Endothelial cell of umbilical vein (primary cell): ENCODE data around the gene NCAPG. TPM values are rescaled to one million over a fixed set of nuclear protein-coding genes. Genes with fewer than 3 reads are reported as not detected.

Experiments used
- BruUV-seq: library from RNA; stranded (reverse); fragments of 400-500 nt; replicated peaks from 2 replicates; lab custom pipeline; 2021; lab: Mats Ljungman, UMichigan
- CTCF ChIA-PET: fragments of 300-600, 350-600 bp; sonication (Branson Sonifier 250); formaldehyde crosslinking; loops from one replicate; lab custom pipeline; 2021; ENCODE audit warnings: antibody characterized with exemption, inconsistent platforms; lab: Charles Lee
- POLR2A ChIA-PET: fragments of 300-600, 350-600 bp; sonication (Branson Sonifier 250); formaldehyde crosslinking; loops from one replicate; lab custom pipeline; 2021; ENCODE audit warnings: antibody characterized with exemption, inconsistent platforms; lab: Charles Lee
- DNase-seq: peaks from one replicate; pipeline ENCODE4 v3.0.0-alpha.2; 2011; ENCODE audit warnings: low read depth, low spot score
- FAIRE-seq: peaks from 2 replicates; lab custom pipeline; 2011; peaks lifted over from hg19 to GRCh38; lab: Jason Lieb, UNC
- H2AFZ ChIP-seq: 2 replicates; pipeline ENCODE4 v1.6.0; 2012; ENCODE audit warnings: low read depth, low read length, control low read depth, inconsistent platforms
- H3K27ac ChIP-seq: 2 replicates; pipeline ENCODE4 v1.5.1; 2011; ENCODE audit warnings: low read depth, mild to moderate bottlenecking, control low read depth, low read length, moderate library complexity; ENCODE audit not compliant: insufficient read depth
- H3K27me3 ChIP-seq, 2 experiments: 2 replicates each; pipeline versions ENCODE4 v1.6.0 to v1.6.1; 2011; ENCODE audit warnings: low read length in 2 of 2, mixed read lengths in 1 of 2; ENCODE audit not compliant: control insufficient read depth in 2 of 2, insufficient read depth in 2 of 2
- H3K36me3 ChIP-seq, 2 experiments: 2 replicates in 1 of 2; 3 replicates in 1 of 2; pipeline ENCODE4 v1.5.1; 2011; ENCODE audit warnings: low read length in 2 of 2, mild to moderate bottlenecking in 1 of 2, moderate library complexity in 1 of 2; ENCODE audit not compliant: control insufficient read depth in 2 of 2, insufficient read depth in 2 of 2; ENCODE audit errors: extremely low read depth in 1 of 2
- H3K4me1 ChIP-seq: 3 replicates; pipeline ENCODE4 v1.5.1; 2011; ENCODE audit warnings: mild to moderate bottlenecking, low read length; ENCODE audit not compliant: control insufficient read depth, insufficient read depth; ENCODE audit errors: extremely low read depth
- H3K4me2 ChIP-seq: 2 replicates; pipeline ENCODE4 v1.6.1; 2011; ENCODE audit warnings: low read length, control low read depth, mixed read lengths; ENCODE audit not compliant: insufficient read depth
- H3K4me3 ChIP-seq, 3 experiments: fragments of 200-600 bp in 1 of 3; sonication (generic), shearing (Covaris generic) in 1 of 3; replicated peaks in 1 of 3; 2 replicates each; pipeline ENCODE4 v1.5.1; 2011 to 2016; ENCODE audit warnings: control low read depth in 3 of 3, low read length in 3 of 3, mild to moderate bottlenecking in 2 of 3, inconsistent platforms in 1 of 3, low read depth in 1 of 3, moderate library complexity in 1 of 3; ENCODE audit not compliant: insufficient read depth in 1 of 3
- H3K79me2 ChIP-seq: 2 replicates; pipeline ENCODE4 v1.6.0; 2012; ENCODE audit warnings: low read length, inconsistent platforms; ENCODE audit not compliant: control insufficient read depth, insufficient read depth
- H3K9ac ChIP-seq: replicated peaks from 2 replicates; pipeline ENCODE3; 2011; ENCODE audit warnings: low read length, control low read depth; ENCODE audit not compliant: insufficient read depth; ENCODE audit errors: extremely low read depth
- H3K9me1 ChIP-seq: replicated peaks from 3 replicates; pipeline ENCODE4 v1.6.0; 2011; ENCODE audit warnings: mild to moderate bottlenecking, low read length; ENCODE audit not compliant: control insufficient read depth, insufficient read depth; ENCODE audit errors: extremely low read depth
- H3K9me3 ChIP-seq: replicated peaks from 2 replicates; pipeline ENCODE4 v1.5.1; 2012; ENCODE audit warnings: low read length, inconsistent platforms; ENCODE audit not compliant: control insufficient read depth, insufficient read depth
- H4K20me1 ChIP-seq: replicated peaks from 2 replicates; pipeline ENCODE3; 2011; ENCODE audit warnings: mild to moderate bottlenecking, low read length; ENCODE audit not compliant: control insufficient read depth, insufficient read depth; ENCODE audit errors: extremely low read depth
- CTCF ChIP-seq, 2 donors: IDR thresholded peaks; 1 replicate in 1 of 2; 2 replicates in 1 of 2; pipeline ENCODE4 v1.5.1; 2011; ENCODE audit warnings: low read length in 2 of 2, mild to moderate bottlenecking in 2 of 2, moderate library complexity in 2 of 2, control low read depth in 1 of 2, inconsistent platforms in 1 of 2, low read depth in 1 of 2; ENCODE audit not compliant: insufficient read depth in 1 of 2; ENCODE audit errors: extremely low read depth in 1 of 2
- EZH2 ChIP-seq: IDR thresholded peaks from 2 replicates; pipeline ENCODE4 v1.6.1; 2012; ENCODE audit warnings: borderline replicate concordance, low read depth, mild to moderate bottlenecking, moderate library complexity, low read length, inconsistent platforms; ENCODE audit not compliant: severe bottlenecking
- FOS ChIP-seq: IDR thresholded peaks from 2 replicates; pipeline ENCODE4 v1.6.1; 2011; ENCODE audit warnings: mild to moderate bottlenecking, low read length, moderate library complexity, borderline replicate concordance; ENCODE audit not compliant: insufficient read depth
- GATA2 ChIP-seq: IDR thresholded peaks from 2 replicates; pipeline ENCODE4 v1.7.0; 2011; ENCODE audit warnings: low read depth, mild to moderate bottlenecking, moderate library complexity, mixed read lengths, low read length; ENCODE audit not compliant: insufficient read length, insufficient read depth
- JUN ChIP-seq: IDR thresholded peaks from 2 replicates; pipeline ENCODE4 v1.6.1; 2011; ENCODE audit warnings: borderline replicate concordance, low read depth; ENCODE audit not compliant: insufficient read length, insufficient read depth
- MAX ChIP-seq: IDR thresholded peaks from 2 replicates; pipeline ENCODE4 v1.6.1; 2011; ENCODE audit not compliant: insufficient read depth, insufficient read length
- MYC ChIP-seq: IDR thresholded peaks from one replicate; pipeline ENCODE4 v1.6.1; 2011; ENCODE audit warnings: mild to moderate bottlenecking, low read depth, low read length
- POLR2AphosphoS5 ChIP-seq: IDR thresholded peaks from 2 replicates; pipeline ENCODE4 v1.6.1; 2012; ENCODE audit warnings: low read depth, mild to moderate bottlenecking, control low read depth, low read length, moderate library complexity; ENCODE audit not compliant: insufficient read depth
- dilution Hi-C: fragments of 300-500 bp; cut with MboI; formaldehyde crosslinking; loops from one replicate; pipeline ENCODE4 v1.15.0; 2019; ENCODE audit warnings: low sequenced_read_pairs; ENCODE audit not compliant: extremely low pct_ligation_motif_present
- intact Hi-C: fragments of 100-400 bp; cut with micrococcal nuclease; formaldehyde crosslinking; loops from one replicate; pipeline ENCODE4 v1.10.0; 2022
- polyA plus RNA-seq, 4 experiments: library from polyadenylated mRNA; depleted of rRNA in 3 of 4; stranded (reverse) in 3 of 4; unstranded in 1 of 4; fragments of >200 nt; gene quantifications; 2 replicates each; pipeline versions ENCODE4 v1.2.1 to v1.2.3, GENCODE V29; 2011 to 2012; ENCODE audit warnings: missing spikeins in 1 of 4
- total RNA-seq: library from RNA; stranded (reverse); gene quantifications from 2 replicates; pipeline ENCODE4 v1.2.3, GENCODE V29; 2021

NCAPG gene
- total and polyA plus RNA-seq, 2 donors (not counting 3 experiments of a cell fraction or from before 2014, with no cell fraction given): 11.6 to 66.4 TPM

GRCh38 chr4:17787315-17787714, 23.5 kb upstream of the NCAPG start:
- H3K4me3 ChIP-seq: no peak overlapping the region
- no peaks in the 10 kb centered on the region for H4K20me1 ChIP-seq
- H3K27ac ChIP-seq: no peak overlapping the region
- CTCF ChIA-PET: interaction anchor here (1.2 kb wide), 1 partner anchor 8 kb away, joined by 6 read pairs; no protein-coding TSS in a partner anchor
- no peak for TF ChIP-seq CTCF (IDR thresholded peaks at IDR 0.05; ENCODE audit: extremely low read depth in 1 of 2, insufficient read depth in 1 of 2, low read depth in 1 of 2, low read length in 2 of 2)
- no peak for TF ChIP-seq JUN
- no peak for TF ChIP-seq GATA2
- no peak for TF ChIP-seq MAX
- TF ChIP-seq MYC: no peak
- no peak for TF ChIP-seq POLR2AphosphoS5
- TF ChIP-seq FOS: no peak
- TF ChIP-seq EZH2: no peak
- H3K9me1 ChIP-seq: no peaks in the 10 kb centered on the region
- no peak for FAIRE-seq
- no peaks in the 10 kb centered on the region for H3K79me2 ChIP-seq
- H3K4me1 ChIP-seq: no peaks in the 10 kb centered on the region
- H2AFZ ChIP-seq: no peak overlapping the region
- dilution Hi-C loops (no loop called here), intact Hi-C loops (no loop called here)
- no peaks in the 10 kb centered on the region for H3K9me3 ChIP-seq
- POLR2A ChIA-PET: no interaction called here
- no peak overlapping the region for H3K9ac ChIP-seq
- no peak overlapping the region for H3K4me2 ChIP-seq
- H3K36me3 ChIP-seq: no peaks in the 10 kb centered on the region
- no peak for DNase-seq
- peaks cover 3% of the 10 kb centered on the region in 2 experiments for H3K27me3 ChIP-seq
- BruUV-seq: no TSS peak
